K562 (cell line): ENCODE results near the gene ABCC1. TPM values are rescaled to one million over a fixed set of nuclear protein-coding genes. Genes with fewer than 3 reads are reported as not detected.

ENCODE experiments used
- AFF1 ChIP-seq, 2 experiments: fragments of 450-650 bp; IDR thresholded peaks; 2 replicates each; pipeline ENCODE4 v1.6.1; 2018; ENCODE audit warnings: mild to moderate bottlenecking in 2 of 2, low read depth in 1 of 2; ENCODE audit not compliant: partially characterized antibody in 2 of 2
- EP300 ChIP-seq: IDR thresholded peaks from 2 replicates; pipeline ENCODE4 v1.6.1; 2012; ENCODE audit warnings: low read length, improper control_type of control experiment
- EP400 ChIP-seq: fragments of 450-650 bp; IDR thresholded peaks from 2 replicates; pipeline ENCODE4 v1.6.1; 2017; ENCODE audit warnings: antibody characterized with exemption, mild to moderate bottlenecking, moderate library complexity
- FOXM1 ChIP-seq, 2 experiments: fragments of 450-650 bp in 1 of 2; sonication (generic) in 1 of 2; formaldehyde crosslinking in 1 of 2; IDR thresholded peaks; 2 replicates each; pipeline versions ENCODE4 v1.6.1 to v1.9.0; 2017 to 2022; ENCODE audit warnings: low read depth in 2 of 2, mild to moderate bottlenecking in 2 of 2, missing genetic modification reagents in 1 of 2, moderate library complexity in 1 of 2
- HMBOX1 ChIP-seq: sonication (generic); IDR thresholded peaks from 2 replicates; pipeline ENCODE4 v1.6.1; 2016
- KLF10 ChIP-seq: fragments of 250-450 bp; sonication (Bioruptor Pico); IDR thresholded peaks from 2 replicates; pipeline ENCODE4 v1.6.1; 2021; ENCODE audit warnings: matching md5 sums
- PML ChIP-seq: IDR thresholded peaks from 2 replicates; pipeline ENCODE4 v1.6.1; 2012; ENCODE audit warnings: low read length, inconsistent platforms
- SNAPC5 ChIP-seq: fragments of 250-450 bp; sonication (Bioruptor Pico); IDR thresholded peaks from 2 replicates; pipeline ENCODE4 v1.8.0; 2021; ENCODE audit warnings: moderate library complexity, mild to moderate bottlenecking, inconsistent platforms
- SREBF1 ChIP-seq: fragments of 150-350 bp; IDR thresholded peaks from 2 replicates; pipeline ENCODE4 v1.6.1; 2014; ENCODE audit warnings: antibody characterized with exemption, low read depth, low read length, borderline replicate concordance
- ZC3H4 ChIP-seq: sonication (generic); formaldehyde crosslinking; IDR thresholded peaks from 2 replicates; pipeline ENCODE4 v1.9.0; 2021; ENCODE audit warnings: missing genetic modification reagents, borderline replicate concordance
- polyA plus RNA-seq, 8 experiments: library from polyadenylated mRNA; depleted of rRNA in 4 of 8; stranded (reverse) in 5 of 8; unstranded in 3 of 8; fragments of >200 nt; fragmentation: Nextera tagmentation in 2 of 8; fragmentation: Illumina TruSeq in 1 of 8; extraction: Ambion mirVana in 2 of 8; extraction: Trizol in 1 of 8; gene quantifications; 2 replicates each; pipeline versions ENCODE4 v1.2.1 to v1.2.3, GENCODE V29; 2011 to 2014; ENCODE audit warnings: inconsistent platforms in 1 of 8, missing spikeins in 1 of 8
- total RNA-seq, 7 experiments: library from RNA; depleted of rRNA in 6 of 7; stranded (reverse); fragments of >200 nt in 6 of 7; fragmentation: Illumina TruSeq in 2 of 7; extraction: Trizol in 2 of 7; gene quantifications; 2 replicates each; pipeline versions ENCODE4 v1.2.1 to v1.2.3, GENCODE V29; 2011 to 2021; ENCODE audit warnings: low replicate concordance in 1 of 7
- TF ChIP-seq, protein P1 (sequence below): sonication (generic); formaldehyde crosslinking; IDR thresholded peaks from 2 replicates; pipeline ENCODE4 v1.8.0; 2022; ENCODE audit warnings: missing genetic modification reagents, mild to moderate bottlenecking, moderate library complexity, borderline replicate concordance
- TF ChIP-seq, protein P2 (sequence below), 2 experiments: fragments of 450-650 bp; formaldehyde crosslinking in 1 of 2; IDR thresholded peaks; 2 replicates each; pipeline versions ENCODE4 v1.4.0 to v1.6.1; 2014 to 2020; ENCODE audit warnings: mild to moderate bottlenecking in 2 of 2, borderline replicate concordance in 1 of 2, low read depth in 1 of 2

The ABCC1 gene
- total and polyA plus RNA-seq, 9 of the 15 experiments (the other 6 are each of a cell fraction or from before 2014, with no cell fraction given): 3.9 to 41.6 (median 10.0) TPM

DNA sequence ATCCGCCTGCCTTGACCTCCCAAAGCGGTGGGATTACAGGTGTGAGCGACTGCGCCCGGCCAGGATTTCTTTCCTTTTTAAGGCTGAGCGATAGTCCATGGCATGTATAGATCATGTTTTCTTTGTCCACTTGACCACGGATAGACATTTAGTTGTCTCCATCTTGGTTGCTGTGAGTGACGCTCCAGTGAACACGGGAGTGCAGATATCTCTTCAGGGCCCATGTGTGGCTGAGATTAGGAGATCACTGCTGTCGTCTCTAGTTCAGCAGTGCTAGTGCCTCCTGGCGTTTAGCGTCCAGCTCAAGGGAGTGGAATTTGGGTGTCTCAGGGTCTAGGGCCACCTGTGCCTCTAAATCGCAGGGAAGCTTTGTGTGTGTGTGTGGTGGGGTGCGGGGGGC lies 41.5 kb downstream of the ABCC1 start (continued):
- no peak for TF ChIP-seq SREBF1
- TF ChIP-seq, protein P1, sequence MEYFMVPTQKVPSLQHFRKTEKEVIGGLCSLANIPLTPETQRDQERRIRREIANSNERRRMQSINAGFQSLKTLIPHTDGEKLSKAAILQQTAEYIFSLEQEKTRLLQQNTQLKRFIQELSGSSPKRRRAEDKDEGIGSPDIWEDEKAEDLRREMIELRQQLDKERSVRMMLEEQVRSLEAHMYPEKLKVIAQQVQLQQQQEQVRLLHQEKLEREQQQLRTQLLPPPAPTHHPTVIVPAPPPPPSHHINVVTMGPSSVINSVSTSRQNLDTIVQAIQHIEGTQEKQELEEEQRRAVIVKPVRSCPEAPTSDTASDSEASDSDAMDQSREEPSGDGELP (CRISPR knock-in tag): peak; percentile 75; the same call in 1 of the 2 replicates
- no peak for TF ChIP-seq ZC3H4
- TF ChIP-seq FOXM1 (IDR thresholded peaks at IDR 0.05; ENCODE audit: low read depth): 0 out of 2 replicates have a peak, but pooled peaks have one; percentile 13
- no peak for TF ChIP-seq FOXM1 (CRISPR knock-in tag; IDR thresholded peaks at IDR 0.05; ENCODE audit: low read depth)
- 0 out of 2 replicates have a peak, but pooled peaks have one; percentile 29 for TF ChIP-seq PML
- peak; percentile 48; the same call in 1 of the 2 replicates for TF ChIP-seq HMBOX1
- TF ChIP-seq, protein P2, sequence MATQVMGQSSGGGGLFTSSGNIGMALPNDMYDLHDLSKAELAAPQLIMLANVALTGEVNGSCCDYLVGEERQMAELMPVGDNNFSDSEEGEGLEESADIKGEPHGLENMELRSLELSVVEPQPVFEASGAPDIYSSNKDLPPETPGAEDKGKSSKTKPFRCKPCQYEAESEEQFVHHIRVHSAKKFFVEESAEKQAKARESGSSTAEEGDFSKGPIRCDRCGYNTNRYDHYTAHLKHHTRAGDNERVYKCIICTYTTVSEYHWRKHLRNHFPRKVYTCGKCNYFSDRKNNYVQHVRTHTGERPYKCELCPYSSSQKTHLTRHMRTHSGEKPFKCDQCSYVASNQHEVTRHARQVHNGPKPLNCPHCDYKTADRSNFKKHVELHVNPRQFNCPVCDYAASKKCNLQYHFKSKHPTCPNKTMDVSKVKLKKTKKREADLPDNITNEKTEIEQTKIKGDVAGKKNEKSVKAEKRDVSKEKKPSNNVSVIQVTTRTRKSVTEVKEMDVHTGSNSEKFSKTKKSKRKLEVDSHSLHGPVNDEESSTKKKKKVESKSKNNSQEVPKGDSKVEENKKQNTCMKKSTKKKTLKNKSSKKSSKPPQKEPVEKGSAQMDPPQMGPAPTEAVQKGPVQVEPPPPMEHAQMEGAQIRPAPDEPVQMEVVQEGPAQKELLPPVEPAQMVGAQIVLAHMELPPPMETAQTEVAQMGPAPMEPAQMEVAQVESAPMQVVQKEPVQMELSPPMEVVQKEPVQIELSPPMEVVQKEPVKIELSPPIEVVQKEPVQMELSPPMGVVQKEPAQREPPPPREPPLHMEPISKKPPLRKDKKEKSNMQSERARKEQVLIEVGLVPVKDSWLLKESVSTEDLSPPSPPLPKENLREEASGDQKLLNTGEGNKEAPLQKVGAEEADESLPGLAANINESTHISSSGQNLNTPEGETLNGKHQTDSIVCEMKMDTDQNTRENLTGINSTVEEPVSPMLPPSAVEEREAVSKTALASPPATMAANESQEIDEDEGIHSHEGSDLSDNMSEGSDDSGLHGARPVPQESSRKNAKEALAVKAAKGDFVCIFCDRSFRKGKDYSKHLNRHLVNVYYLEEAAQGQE (IDR thresholded peaks at IDR 0.05; ENCODE audit: borderline replicate concordance): peak; percentile 65
- TF ChIP-seq, protein P2 (CRISPR knock-in tag; IDR thresholded peaks at IDR 0.05; ENCODE audit: low read depth): no peak
- no peak for TF ChIP-seq SNAPC5 (CRISPR knock-in tag)
- TF ChIP-seq AFF1 (IDR thresholded peaks at IDR 0.05; ENCODE audit: low read depth in 1 of 2, partially characterized antibody in 2 of 2): no peak
- TF ChIP-seq EP300: peak; percentile 70
- TF ChIP-seq KLF10 (CRISPR knock-in tag): no peak
- 0 out of 2 replicates have a peak, but pooled peaks have one; percentile 17 for TF ChIP-seq EP400
